ENCODE results near the gene EIPR1.

DNA sequence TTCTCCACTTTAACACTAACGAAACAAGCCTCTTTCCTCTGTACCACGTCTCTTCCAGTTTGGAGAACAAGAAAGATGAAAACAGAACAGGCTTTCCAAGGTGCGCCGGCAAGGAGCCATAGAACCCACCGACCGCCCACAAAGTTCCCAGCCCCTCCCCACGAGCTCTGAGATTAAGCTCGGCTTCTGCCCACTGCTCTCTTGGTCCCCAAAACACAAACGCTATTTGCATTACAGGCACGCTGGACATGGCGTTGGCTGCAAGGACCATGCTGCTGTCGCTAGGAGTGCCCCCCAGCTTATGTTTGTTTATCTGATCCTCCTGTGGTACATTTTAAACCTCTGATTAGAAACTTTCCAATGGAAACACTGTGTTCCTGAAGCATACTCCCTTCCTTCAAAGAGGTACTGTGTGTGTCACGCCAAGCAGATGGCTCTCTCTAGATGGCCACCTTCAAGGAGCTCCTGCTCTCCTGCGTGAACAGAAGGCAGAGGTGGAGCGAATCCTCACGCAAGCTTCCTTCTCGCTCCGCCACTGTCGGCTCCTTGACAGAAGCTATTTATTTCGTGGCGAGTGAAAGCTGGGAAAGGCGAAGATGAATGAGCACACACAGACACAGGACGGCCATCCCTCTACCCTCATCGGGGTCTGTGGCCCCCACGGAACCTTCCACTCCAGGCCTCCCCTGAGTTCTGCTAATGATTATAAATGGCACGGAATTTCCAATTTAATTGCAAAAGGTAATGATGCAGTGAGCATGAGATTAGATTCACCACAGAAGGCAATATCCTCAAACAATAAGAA is 166.2 kb downstream of the EIPR1 start:
- TF ChIP-seq, protein P1, sequence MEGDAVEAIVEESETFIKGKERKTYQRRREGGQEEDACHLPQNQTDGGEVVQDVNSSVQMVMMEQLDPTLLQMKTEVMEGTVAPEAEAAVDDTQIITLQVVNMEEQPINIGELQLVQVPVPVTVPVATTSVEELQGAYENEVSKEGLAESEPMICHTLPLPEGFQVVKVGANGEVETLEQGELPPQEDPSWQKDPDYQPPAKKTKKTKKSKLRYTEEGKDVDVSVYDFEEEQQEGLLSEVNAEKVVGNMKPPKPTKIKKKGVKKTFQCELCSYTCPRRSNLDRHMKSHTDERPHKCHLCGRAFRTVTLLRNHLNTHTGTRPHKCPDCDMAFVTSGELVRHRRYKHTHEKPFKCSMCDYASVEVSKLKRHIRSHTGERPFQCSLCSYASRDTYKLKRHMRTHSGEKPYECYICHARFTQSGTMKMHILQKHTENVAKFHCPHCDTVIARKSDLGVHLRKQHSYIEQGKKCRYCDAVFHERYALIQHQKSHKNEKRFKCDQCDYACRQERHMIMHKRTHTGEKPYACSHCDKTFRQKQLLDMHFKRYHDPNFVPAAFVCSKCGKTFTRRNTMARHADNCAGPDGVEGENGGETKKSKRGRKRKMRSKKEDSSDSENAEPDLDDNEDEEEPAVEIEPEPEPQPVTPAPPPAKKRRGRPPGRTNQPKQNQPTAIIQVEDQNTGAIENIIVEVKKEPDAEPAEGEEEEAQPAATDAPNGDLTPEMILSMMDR (IDR thresholded peaks at IDR 0.05): no peak
- TF ChIP-seq POLR2A (IDR thresholded peaks at IDR 0.05): no peak
